ENCODE results near the gene S100A4. TPM values are rescaled to one million over a fixed set of nuclear protein-coding genes. Genes with fewer than 3 reads are reported as not detected.

S100A4 gene
- total RNA-seq, 6 experiments from 2014 or later = 7.6 to 21.6 (median 14.0) TPM

- TF ChIP-seq CTCF (IDR thresholded peaks at IDR 0.05) (no peak), POLR2A (IDR thresholded peaks at IDR 0.05) (no peak)
- intact Hi-C loops (cut with DNase I) = loop anchor here in 1 of 2 donors (10.0 kb wide), 1 partner anchor 71 kb away; no protein-coding TSS in a partner anchor
- Histone ChIP-seq H3K27me3 (no peaks in the 10 kb centered on the region), H3K27ac (no peak overlapping the region), H3K4me1 (peaks cover 0 to 6% (median 1%) of the 10 kb centered on the region in 4 donors), H3K9me3 (no peaks in the 10 kb centered on the region), H3K4me3 (no peak overlapping the region), H3K36me3 (no peaks in the 10 kb centered on the region)
- ATAC-seq = no peak
- 58% methylated on average over 3 of the region's 3 CpGs for WGBS (ENCODE audit: insufficient coverage, low coverage, low lambda C conversion rate, missing lambda C conversion rate)
- no peak for DNase-seq
Observed at GRCh38 chr1:153573351-153573750, 27.7 kb upstream of the S100A4 start.

- intact Hi-C loops (cut with DNase I) = loop anchor here in 1 of 2 donors (10.0 kb wide), 1 partner anchor 72 kb away; no protein-coding TSS in a partner anchor
- no peak for TF ChIP-seq POLR2A (IDR thresholded peaks at IDR 0.05)
- TF ChIP-seq CTCF (IDR thresholded peaks at IDR 0.05) = peak; percentile 89 to 95 (median 92)
- no peaks in the 10 kb centered on the region for H3K9me3 ChIP-seq
- WGBS (ENCODE audit: insufficient coverage, low coverage, low lambda C conversion rate, missing lambda C conversion rate) = 0% methylated on average over 3 of the region's 3 CpGs
- peak; percentile 90 to 98 (median 97) for ATAC-seq
- peaks cover 0 to 7% (median 1%) of the 10 kb centered on the region in 4 donors for H3K4me1 ChIP-seq
- H3K27me3 ChIP-seq = no peaks in the 10 kb centered on the region
- H3K4me3 ChIP-seq = no peak overlapping the region
- no peaks in the 10 kb centered on the region for H3K36me3 ChIP-seq
- peak; percentile 86 to 89 (median 88) for DNase-seq
- no peak overlapping the region for H3K27ac ChIP-seq
Observed at GRCh38 chr1:153572569-153573015, 27.0 kb upstream of the S100A4 start.

- DNase-seq (no peak), ATAC-seq (no peak)
- 38% methylated on average over 7 of the region's 7 CpGs for WGBS (ENCODE audit: insufficient coverage, low coverage, low lambda C conversion rate, missing lambda C conversion rate)
- TF ChIP-seq CTCF (IDR thresholded peaks at IDR 0.05) (no peak), POLR2A (IDR thresholded peaks at IDR 0.05) (no peak)
- H3K27me3 ChIP-seq = no peaks in the 10 kb centered on the region
- no peaks in the 10 kb centered on the region for H3K9me3 ChIP-seq
- no peak overlapping the region for H3K4me3 ChIP-seq
- intact Hi-C loops (cut with DNase I) = loop anchor here in 1 of 2 donors (10.0 kb wide), 1 partner anchor 73 kb away; no protein-coding TSS in a partner anchor
- peaks cover 0 to 7% (median 1%) of the 10 kb centered on the region in 4 donors for H3K4me1 ChIP-seq
- H3K36me3 ChIP-seq = no peaks in the 10 kb centered on the region
- H3K27ac ChIP-seq = no peak overlapping the region
Observed at GRCh38 chr1:153571706-153572105, 26.1 kb upstream of the S100A4 start.

- Histone ChIP-seq H3K36me3 (no peaks in the 10 kb centered on the region), H3K4me1 (peaks cover 0 to 7% (median 1%) of the 10 kb centered on the region in 4 donors), H3K27ac (no peak overlapping the region), H3K9me3 (no peaks in the 10 kb centered on the region), H3K4me3 (no peak overlapping the region), H3K27me3 (no peaks in the 10 kb centered on the region)
- no peak for TF ChIP-seq CTCF (IDR thresholded peaks at IDR 0.05)
- no peak for TF ChIP-seq POLR2A (IDR thresholded peaks at IDR 0.05)
- DNase-seq (no peak), ATAC-seq (no peak)
- intact Hi-C loops (cut with DNase I) = loop anchor here in 1 of 2 donors (10.0 kb wide), 1 partner anchor 74 kb away; no protein-coding TSS in a partner anchor
- WGBS (ENCODE audit: insufficient coverage, low coverage, low lambda C conversion rate, missing lambda C conversion rate) = 71% methylated on average over 5 of the region's 5 CpGs
Observed at GRCh38 chr1:153570874-153571273, 25.3 kb upstream of the S100A4 start.
